SU-DHL-6 (cell line): ENCODE data around the gene SPINT1.

Source experiments
- EZH2phosphoT487 ChIP-seq: fragments of 200-600 bp; sonication (generic), shearing (Covaris generic); conservative IDR thresholded peaks from 2 replicates; pipeline ENCODE4 v1.6.1; 2018; ENCODE audit warnings: mild to moderate bottlenecking, antibody characterized with exemption, low read length, moderate library complexity, mixed read lengths
- TF ChIP-seq, protein P1 (sequence below): fragments of 200-600 bp; sonication (generic); IDR thresholded peaks from one replicate; pipeline ENCODE4 v1.5.1; 2017; ENCODE audit warnings: antibody characterized with exemption, mild to moderate bottlenecking, low read length, moderate library complexity; ENCODE audit not compliant: insufficient read depth, poor library complexity, severe bottlenecking

DNA sequence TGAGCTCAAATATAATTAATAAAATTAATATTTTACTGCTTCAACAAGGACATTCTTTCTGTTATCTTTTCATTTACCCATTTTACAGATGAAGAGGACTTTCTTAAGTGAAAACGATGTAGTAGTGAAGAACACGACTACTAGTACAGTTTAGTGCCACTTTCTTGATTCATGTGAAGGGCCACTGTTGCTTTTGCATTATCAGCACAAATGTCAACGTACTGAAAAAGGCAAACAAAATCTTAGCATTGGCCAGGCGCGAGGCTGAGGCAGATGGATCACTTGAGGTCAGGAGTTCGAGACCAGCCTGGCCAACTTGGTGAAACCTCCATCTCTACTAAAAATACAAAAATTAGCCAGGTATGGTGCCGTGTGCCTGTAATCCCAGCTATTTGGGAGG, 24.8 kb upstream of the SPINT1 start:
- TF ChIP-seq, protein P1, sequence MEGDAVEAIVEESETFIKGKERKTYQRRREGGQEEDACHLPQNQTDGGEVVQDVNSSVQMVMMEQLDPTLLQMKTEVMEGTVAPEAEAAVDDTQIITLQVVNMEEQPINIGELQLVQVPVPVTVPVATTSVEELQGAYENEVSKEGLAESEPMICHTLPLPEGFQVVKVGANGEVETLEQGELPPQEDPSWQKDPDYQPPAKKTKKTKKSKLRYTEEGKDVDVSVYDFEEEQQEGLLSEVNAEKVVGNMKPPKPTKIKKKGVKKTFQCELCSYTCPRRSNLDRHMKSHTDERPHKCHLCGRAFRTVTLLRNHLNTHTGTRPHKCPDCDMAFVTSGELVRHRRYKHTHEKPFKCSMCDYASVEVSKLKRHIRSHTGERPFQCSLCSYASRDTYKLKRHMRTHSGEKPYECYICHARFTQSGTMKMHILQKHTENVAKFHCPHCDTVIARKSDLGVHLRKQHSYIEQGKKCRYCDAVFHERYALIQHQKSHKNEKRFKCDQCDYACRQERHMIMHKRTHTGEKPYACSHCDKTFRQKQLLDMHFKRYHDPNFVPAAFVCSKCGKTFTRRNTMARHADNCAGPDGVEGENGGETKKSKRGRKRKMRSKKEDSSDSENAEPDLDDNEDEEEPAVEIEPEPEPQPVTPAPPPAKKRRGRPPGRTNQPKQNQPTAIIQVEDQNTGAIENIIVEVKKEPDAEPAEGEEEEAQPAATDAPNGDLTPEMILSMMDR = no peak
- TF ChIP-seq EZH2phosphoT487 = no peak
